Stimulated activated CD4-positive, alpha-beta T cell treated with anti-CD3 and anti-CD28 coated beads, Interleukin-1b, Interleukin-23, amount 100 ng/mL, for 48 hours (primary cell): ENCODE measurements around the gene SCT.

ENCODE experiments used
- DNase-seq: peaks from one replicate; pipeline ENCODE4 v3.0.0-alpha.2; 2020

Gene SCT

DNA sequence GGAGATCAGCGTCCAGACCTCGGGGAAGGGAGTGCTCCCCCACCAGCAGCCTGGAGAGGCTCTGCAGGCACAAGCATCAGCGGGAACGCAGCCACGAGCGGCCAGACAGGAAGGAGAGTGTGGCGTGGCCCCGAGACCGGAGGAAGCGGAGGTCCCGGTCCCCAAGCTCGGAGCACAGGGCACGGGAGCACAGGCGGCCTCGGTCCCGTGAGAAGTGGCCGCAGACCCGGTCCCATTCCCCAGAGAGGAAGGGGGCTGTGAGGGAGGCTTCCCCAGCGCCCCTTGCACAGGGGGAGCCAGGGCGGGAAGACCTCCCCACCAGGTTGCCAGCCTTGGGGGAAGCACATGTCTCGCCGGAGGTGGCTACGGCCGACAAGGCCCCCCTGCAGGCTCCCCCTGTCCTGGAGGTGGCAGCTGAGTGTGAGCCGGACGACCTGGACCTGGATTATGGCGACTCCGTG is 18.2 kb downstream of the SCT start:
- DNase-seq = no peak

DNA sequence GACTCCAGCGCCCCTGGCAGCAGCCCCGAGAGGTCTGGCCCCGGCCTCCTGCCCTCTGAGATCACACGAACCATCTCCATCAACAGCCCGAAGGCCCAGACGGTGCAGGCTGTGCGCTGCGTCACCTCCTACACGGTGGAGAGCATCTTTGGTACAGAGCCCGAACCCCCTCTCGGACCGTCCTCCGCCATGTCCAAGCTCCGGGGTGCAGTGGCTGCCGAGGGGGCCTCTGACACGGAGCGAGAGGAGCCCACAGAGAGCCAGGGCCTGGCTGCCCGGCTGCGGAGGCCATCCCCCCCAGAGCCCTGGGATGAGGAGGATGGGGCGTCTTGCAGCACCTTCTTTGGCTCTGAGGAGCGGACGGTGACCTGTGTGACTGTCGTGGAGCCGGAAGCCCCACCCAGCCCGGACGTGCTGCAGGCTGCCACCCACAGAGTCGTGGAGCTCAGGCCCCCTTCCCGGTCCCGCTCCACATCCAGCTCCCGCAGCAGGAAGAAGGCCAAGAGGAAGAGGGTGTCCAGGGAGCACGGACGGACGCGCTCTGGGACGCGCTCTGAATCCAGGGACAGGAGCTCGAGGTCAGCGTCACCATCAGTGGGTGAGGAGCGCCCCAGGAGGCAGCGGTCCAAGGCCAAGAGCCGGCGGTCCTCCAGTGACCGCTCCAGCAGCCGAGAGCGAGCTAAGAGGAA is 18.9 kb downstream of the SCT start:
- DNase-seq = no peak

GRCh38 chr11:607020-607780 is 19.8 kb downstream of the SCT start:
- DNase-seq = no peak

DNA sequence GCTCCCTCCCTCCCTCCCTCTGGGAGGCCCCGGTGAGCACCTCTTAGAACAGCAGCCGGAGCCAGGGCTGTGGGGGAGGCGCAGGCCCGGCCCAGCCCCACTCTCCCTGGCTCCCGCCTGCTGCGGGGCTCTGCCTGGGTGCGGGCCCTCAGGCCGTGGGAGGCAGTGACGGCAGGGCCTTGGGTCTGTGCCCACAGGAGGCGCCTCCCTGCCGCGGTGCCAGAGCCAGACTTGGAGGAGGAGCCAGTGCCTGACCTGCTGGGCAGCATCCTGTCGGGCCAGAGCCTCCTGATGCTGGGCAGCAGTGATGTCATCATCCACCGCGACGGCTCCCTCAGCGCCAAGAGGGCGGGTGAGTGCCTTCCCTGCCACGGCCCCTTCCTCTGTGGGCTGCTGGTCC is 20.7 kb downstream of the SCT start:
- no peak for DNase-seq

DNA sequence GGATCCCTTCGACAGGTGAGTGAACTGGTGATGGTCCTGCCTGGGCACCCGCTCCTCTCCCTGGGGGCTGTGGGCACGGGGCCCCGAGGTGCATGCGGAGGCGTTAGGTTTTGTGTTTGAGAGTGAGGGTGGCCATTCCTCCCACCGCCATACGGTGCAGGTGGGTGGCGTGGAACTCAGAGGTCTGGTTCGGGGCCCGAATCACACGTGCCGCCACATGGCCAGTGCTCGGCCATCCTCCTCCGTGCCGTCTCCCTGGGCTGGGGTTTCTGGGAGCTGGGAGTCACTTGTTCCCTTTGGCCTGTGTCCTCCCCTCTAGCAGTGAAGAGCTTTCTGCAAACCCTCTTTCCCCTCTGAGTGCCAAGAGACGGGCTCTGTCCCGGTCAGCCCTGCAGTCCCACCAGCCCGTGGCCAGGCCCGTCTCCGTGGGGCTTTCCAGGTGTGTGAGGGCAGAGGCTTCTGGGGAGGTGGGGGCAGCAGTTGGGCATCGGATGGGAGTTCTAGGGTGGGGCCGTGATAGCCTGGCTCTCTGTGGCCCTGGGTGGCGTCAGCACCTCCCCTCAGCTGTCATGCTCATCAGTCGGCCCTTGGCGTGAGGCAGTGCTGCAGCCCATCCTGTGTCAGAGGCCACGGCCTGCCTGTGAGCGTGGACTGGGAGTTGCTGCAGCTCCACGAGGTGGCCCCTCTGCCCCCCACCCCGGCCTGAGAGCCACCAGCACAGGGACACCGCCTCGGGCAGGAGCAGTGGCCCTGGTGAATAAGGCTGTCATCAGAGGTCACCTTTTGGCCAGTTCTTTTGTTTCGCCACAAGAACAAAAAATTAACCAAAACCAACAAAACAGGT is 21.5 kb downstream of the SCT start:
- no peak for DNase-seq

DNA sequence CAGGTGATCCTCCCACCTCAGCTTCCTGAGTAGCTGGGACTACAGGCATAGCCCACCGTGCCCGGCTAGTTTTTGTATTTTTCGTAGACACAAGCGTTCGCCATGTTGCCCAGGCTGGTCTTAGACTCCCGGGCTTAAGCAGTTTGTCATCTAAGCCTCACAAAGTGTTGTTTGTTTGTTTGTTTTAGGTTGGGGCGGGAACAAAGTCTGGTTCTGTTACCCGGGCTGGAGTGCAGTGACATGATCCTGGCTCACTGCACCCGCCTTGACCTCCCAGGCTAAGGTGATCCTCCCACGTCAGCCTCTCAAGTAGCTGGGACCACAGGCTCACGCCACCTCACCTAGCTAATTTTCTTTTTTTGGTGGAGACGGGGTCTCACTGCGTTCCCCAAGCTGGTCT is 23.8 kb downstream of the SCT start:
- no peak for DNase-seq

DNA sequence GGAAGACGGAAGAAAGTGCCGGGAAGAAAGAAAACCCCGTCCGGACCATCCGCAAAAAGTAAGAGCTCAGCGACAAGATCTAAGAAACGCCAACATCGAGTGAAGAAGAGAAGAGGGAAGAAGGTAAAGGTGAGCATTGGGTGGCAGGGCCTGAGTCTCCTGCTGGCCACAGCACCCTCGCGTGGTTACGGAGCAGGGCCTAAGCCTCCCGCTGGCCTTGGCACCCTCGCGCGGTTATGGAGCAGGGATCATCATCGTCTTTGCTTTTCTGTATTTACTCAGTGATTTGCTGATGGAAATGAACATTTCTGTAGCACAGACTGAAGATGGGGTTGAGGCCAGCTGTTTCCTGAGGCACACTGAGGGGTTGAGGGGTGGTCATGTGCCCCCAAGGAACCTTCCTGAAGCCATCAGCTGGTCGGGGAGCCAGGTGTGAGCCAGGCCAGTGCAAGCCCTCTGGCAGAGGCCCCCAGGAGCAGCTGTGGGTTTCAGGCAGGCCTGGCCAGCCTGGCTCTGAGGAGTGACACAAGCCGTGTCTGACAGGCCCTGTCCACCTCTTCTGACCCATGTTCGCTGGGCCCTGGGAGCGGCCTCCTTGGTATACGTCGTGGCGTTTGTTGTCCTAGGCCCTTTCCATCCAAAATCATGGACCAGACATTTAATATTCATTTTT is 25.3 kb downstream of the SCT start:
- no peak for DNase-seq

- DNase-seq = no peak
Observed at GRCh38 chr11:598005-598680, 28.8 kb downstream of the SCT start.

GRCh38 chr11:597166-597725 is 29.7 kb downstream of the SCT start:
- no peak for DNase-seq

GRCh38 chr11:596374-596773 is 30.6 kb downstream of the SCT start:
- no peak for DNase-seq

- no peak for DNase-seq
Observed at GRCh38 chr11:595400-595799, 31.6 kb downstream of the SCT start.

DNA sequence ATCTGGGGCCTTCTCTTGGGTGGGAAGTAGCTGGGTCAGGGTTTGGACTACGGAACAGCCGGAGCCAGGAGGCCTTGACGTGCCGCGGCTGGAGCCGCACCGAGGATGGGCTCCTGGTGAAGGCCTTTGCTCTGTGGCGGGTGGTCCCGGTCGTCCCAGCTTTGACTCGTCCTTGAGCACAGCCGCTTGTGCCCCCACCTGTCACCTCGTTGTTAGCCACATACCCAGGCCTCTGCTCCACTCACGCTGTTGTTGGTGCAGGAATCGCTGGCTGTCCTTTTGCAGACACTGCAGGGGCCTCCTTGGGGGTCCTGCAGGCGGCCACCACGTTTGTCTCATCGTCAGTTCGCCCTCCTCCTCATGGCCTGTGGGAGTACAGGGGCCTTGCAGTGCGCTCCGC is 33.6 kb downstream of the SCT start:
- no peak for DNase-seq

- DNase-seq = no peak
Observed at GRCh38 chr11:592918-593317, 34.1 kb downstream of the SCT start.

DNA sequence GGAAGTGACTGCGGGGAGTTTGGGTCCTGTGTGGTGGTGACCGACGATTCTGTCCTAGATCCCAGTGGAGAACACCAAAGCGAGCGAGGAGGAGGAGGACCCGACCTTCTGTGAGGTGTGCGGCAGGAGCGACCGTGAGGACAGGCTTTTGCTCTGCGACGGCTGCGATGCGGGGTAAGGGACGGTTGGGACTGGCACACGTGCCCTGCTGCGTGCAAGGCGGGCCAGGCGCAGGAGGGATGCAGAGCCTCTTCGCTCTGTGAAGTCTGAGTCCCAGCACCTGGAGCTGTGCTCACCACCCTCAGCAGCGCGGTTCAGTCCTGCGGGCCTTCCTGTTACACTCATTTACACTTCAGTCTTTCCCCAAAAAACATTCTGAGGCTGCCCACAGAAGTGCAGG is 34.5 kb downstream of the SCT start:
- DNase-seq = no peak

DNA sequence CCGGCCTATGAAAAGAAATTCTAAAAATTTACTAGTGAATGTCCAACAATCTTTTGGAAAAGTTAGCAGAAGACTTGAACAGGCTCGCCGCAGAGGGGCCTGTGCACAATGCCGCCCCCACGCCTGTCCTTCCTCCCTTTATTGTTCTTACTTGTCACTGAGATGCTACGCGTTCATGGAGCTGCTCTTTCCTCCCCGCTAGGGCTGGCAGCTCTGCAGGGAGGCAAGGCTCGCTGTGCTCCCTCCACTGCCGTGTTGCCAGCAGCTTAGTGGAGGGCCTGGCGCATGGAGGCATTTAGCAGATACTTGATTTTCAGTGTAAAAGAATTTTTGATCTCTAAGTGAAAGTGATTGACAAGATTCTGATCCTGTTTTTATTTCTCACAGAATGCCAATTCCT is 36.0 kb downstream of the SCT start:
- DNase-seq = no peak

GRCh38 chr11:589798-590197 is 37.2 kb downstream of the SCT start:
- DNase-seq = no peak

GRCh38 chr11:587978-588380 is 39.0 kb downstream of the SCT start:
- peak; percentile 87 for DNase-seq

DNA sequence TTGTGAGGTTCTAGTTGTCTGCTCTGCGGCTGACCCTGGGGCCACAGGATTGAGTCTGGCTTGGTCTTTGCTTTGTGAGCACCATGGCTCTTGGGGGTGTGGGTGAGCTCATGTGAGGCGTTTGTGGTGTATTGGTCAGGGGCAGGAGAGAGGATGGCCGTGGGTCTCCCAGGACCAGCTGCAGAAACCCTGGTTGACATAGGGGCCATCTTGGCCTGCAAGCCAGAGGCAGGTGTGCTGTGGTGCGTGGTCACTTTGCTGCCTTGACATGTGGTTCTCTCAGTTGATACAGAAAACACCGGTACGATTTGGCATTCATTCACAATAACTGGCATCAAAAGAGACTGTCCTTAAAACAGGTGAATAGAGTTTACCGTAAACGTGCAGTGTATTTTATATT is 39.4 kb downstream of the SCT start:
- DNase-seq = no peak

- DNase-seq = no peak
Observed at GRCh38 chr11:586376-587316, 40.3 kb downstream of the SCT start.

- DNase-seq = no peak
Observed at GRCh38 chr11:584287-584686, 42.7 kb downstream of the SCT start.

DNA sequence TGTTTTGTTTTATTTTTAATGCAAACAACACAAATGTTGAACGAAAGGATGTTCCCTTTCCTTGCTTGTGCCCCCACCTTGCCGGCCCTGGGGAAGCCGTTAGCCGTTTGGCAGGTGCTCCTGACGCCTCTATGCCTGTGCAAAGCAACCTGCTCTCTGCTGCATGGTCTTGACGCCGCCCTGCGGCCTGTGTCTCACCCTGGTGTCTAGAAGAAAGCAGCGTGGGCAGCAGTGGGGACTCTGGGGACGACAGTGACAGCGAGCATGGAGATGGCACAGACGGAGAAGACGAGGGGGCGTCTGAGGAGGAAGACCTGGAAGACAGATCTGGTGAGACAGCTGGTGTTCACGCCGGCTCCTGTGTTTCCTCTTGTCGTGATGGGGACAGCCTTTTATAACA is 45.2 kb downstream of the SCT start:
- DNase-seq = no peak
